ENCODE results near the gene UBE2Z.

Gene UBE2Z

DNA sequence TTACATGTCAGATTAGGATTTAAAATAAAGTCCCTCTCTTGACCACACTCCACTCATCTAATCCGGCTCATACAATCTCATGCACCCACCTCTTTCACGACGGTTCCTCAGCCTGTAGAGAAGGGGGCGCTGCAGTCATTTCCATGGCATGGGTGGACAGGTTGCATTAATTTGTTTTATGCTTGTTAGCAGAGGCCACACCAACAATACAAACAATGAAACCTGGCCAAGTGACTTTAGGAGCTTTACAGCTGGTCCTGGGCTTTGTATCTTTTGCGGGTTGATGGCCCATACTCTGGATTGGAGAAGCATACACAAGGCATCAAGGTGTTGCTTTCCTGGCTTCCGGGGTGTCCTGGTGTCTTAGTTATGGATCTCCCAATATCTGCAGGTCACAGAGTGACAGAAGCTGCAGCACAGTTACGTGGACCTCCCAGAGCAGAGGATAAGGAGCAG lies 46.1 kb downstream of the UBE2Z start:
- H3K9me3 ChIP-seq (ENCODE audit: control extremely low read depth in 1 of 5, control insufficient read depth in 4 of 5, insufficient read depth in 2 of 5, low read depth in 1 of 5, low read length in 4 of 5) = no peaks in the 10 kb centered on the region
- ChIA-PET POLR2A (no interaction called here), CTCF (interaction anchor here (1.0 kb wide), 1 partner anchor 77 kb away, joined by 3 read pairs; no protein-coding TSS in a partner anchor)
- no peak overlapping the region for H3K27ac ChIP-seq (ENCODE audit: insufficient read depth in 1 of 2, low read depth in 1 of 2, low read length in 2 of 2, poor library complexity in 1 of 2, severe bottlenecking in 2 of 2)
- no peak overlapping the region for H3K4me3 ChIP-seq (ENCODE audit: control insufficient read depth in 1 of 7, extremely low read depth in 1 of 7, insufficient read depth in 4 of 7, low read depth in 2 of 7, low read length in 6 of 7)
- peak; percentile 17 to 40 (median 28) for DNase-seq
- 83% methylated on average over 2 of the region's 7 CpGs for WGBS (ENCODE audit: insufficient coverage)
- peaks cover 0 to 6% (median 0%) of the 10 kb centered on the region in 4 experiments for H3K4me1 ChIP-seq (ENCODE audit: control extremely low read depth in 1 of 4, control insufficient read depth in 4 of 4, insufficient read depth in 4 of 4, low read length in 3 of 4)
- peaks cover 2 to 24% (median 12%) of the 10 kb centered on the region in 5 experiments for H3K27me3 ChIP-seq (replicated peaks in 2 of 5; ENCODE audit: control insufficient read depth in 4 of 5, insufficient read depth in 5 of 5, low read length in 4 of 5)
- H3K36me3 ChIP-seq (ENCODE audit: control insufficient read depth in 4 of 4, insufficient read depth in 4 of 4, low read length in 3 of 4) = no peaks in the 10 kb centered on the region

DNA sequence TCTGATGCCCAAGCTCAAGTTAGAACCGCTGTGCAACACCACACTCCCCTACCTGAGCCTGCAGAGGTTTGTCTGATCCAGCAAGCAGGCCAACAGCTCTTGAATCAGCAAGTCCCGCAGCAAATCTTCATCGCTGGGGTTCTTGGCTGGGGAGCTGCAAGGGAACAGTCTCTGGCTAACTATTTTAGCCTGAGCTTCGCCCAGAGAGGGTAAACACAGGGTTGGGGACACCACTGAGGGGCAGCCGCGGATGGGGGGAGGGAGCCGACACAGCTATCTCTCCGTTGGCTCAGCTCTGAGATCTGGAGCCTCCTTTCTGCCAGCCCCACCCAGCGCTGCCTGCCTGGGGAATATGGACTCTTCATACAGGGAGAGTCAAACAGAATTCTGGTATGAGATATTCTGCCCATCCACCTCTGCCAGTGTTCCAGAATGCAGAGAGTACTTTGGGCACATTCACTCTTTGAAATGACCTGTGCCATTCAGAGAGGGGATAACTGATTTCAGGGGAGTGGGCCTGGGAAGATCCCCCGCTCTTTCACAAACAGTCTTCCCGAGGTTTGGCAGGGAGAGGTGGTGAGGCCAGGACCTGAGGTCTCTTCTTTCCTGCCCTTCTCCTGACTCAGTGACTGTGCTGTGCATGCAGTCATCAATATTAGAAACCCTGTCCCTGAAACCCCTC lies 52.8 kb downstream of the UBE2Z start:
- ChIA-PET CTCF (interaction anchor here (1.2 to 1.4 kb wide), 2 partner anchors 11 to 12 kb away, joined by 3 to 4 read pairs; no protein-coding TSS in a partner anchor), POLR2A (no interaction called here)
- DNase-seq = no peak
- peaks cover 5 to 46% (median 15%) of the 10 kb centered on the region in 5 experiments for H3K27me3 ChIP-seq (replicated peaks in 2 of 5; ENCODE audit: control insufficient read depth in 4 of 5, insufficient read depth in 5 of 5, low read length in 4 of 5)
- H3K9me3 ChIP-seq (ENCODE audit: control extremely low read depth in 1 of 5, control insufficient read depth in 4 of 5, insufficient read depth in 2 of 5, low read depth in 1 of 5, low read length in 4 of 5) = no peaks in the 10 kb centered on the region
- no peaks in the 10 kb centered on the region for H3K36me3 ChIP-seq (ENCODE audit: control insufficient read depth in 4 of 4, insufficient read depth in 4 of 4, low read length in 3 of 4)
- no peak overlapping the region for H3K4me3 ChIP-seq (ENCODE audit: control insufficient read depth in 1 of 7, extremely low read depth in 1 of 7, insufficient read depth in 4 of 7, low read depth in 2 of 7, low read length in 6 of 7)
- H3K4me1 ChIP-seq (ENCODE audit: control extremely low read depth in 1 of 4, control insufficient read depth in 4 of 4, insufficient read depth in 4 of 4, low read length in 3 of 4) = no peaks in the 10 kb centered on the region
- no peak overlapping the region for H3K27ac ChIP-seq (ENCODE audit: insufficient read depth in 1 of 2, low read depth in 1 of 2, low read length in 2 of 2, poor library complexity in 1 of 2, severe bottlenecking in 2 of 2)
- WGBS (ENCODE audit: insufficient coverage) = 46% methylated on average over 10 of the region's 11 CpGs

DNA sequence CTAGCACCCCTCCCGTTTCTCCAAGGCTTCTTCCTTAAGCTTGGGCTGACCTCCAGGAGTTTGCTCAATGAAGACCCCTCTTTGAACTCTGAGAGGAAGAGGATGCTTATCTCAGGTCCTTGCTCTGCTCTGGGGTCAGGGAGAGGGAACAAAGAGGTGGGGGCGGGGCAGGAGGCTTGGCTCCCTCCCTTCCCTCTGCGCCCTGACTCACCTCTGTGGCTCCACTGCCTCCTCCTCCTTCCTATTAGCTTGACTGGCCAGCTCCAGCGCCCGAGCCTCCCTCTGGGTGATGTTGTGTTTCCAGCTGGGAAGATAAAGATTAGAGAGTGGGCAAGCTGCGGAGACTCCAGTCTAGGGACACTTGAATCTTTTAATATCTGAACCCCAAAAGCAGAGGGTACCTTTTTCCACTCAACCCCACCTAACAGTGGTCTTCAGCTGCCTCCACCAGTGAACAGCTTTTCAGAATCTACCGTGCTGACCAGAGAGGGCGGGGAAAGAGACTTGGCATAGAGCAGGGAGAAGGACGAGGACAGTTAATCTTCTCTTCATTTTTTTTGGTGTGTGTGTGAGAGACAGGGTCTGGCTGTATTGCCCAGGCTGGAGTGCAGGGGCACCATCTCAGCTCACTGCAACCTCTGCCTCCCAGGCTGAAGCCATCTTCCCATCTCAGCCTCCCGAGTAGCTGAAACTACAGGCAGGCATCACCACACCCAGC lies 53.5 kb downstream of the UBE2Z start:
- POLR2A ChIA-PET = no interaction called here
- H3K4me1 ChIP-seq (ENCODE audit: control extremely low read depth in 1 of 4, control insufficient read depth in 4 of 4, insufficient read depth in 4 of 4, low read length in 3 of 4) = no peaks in the 10 kb centered on the region
- H3K9me3 ChIP-seq (ENCODE audit: control extremely low read depth in 1 of 5, control insufficient read depth in 4 of 5, insufficient read depth in 2 of 5, low read depth in 1 of 5, low read length in 4 of 5) = no peaks in the 10 kb centered on the region
- no peak overlapping the region for H3K27ac ChIP-seq (ENCODE audit: insufficient read depth in 1 of 2, low read depth in 1 of 2, low read length in 2 of 2, poor library complexity in 1 of 2, severe bottlenecking in 2 of 2)
- peaks cover 5 to 46% (median 15%) of the 10 kb centered on the region in 5 experiments for H3K27me3 ChIP-seq (replicated peaks in 2 of 5; ENCODE audit: control insufficient read depth in 4 of 5, insufficient read depth in 5 of 5, low read length in 4 of 5)
- no peaks in the 10 kb centered on the region for H3K36me3 ChIP-seq (ENCODE audit: control insufficient read depth in 4 of 4, insufficient read depth in 4 of 4, low read length in 3 of 4)
- H3K4me3 ChIP-seq (ENCODE audit: control insufficient read depth in 1 of 7, extremely low read depth in 1 of 7, insufficient read depth in 4 of 7, low read depth in 2 of 7, low read length in 6 of 7) = no peak overlapping the region
- CTCF ChIA-PET = interaction anchor here (1.4 kb wide), 1 partner anchor 11 kb away, joined by 3 read pairs; no protein-coding TSS in a partner anchor
- WGBS (ENCODE audit: insufficient coverage) = 50% methylated on average over 3 of the region's 10 CpGs
- DNase-seq = no peak

DNA sequence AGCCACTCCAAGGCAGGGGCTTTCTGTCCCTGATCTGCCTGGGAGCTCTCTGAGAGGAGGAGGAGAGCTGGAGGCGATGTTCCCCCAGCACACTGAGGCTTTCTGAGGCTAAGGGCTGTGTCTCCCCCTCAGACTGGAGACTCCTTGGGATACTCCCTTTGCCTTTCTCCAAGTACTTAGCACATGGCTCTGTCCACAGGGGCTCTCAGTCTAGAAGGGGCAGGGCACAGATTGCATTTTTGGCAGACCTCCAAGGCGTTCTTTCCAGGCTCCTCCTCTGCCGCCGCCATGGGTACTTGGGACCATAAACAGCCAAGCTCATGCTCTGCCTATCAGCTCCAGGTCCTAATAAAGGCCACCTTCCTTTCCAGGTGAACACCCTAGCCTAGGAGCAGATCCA lies 62.0 kb downstream of the UBE2Z start:
- H3K27ac ChIP-seq (ENCODE audit: insufficient read depth in 1 of 2, low read depth in 1 of 2, low read length in 2 of 2, poor library complexity in 1 of 2, severe bottlenecking in 2 of 2) = no peak overlapping the region
- no peaks in the 10 kb centered on the region for H3K36me3 ChIP-seq (ENCODE audit: control insufficient read depth in 4 of 4, insufficient read depth in 4 of 4, low read length in 3 of 4)
- CTCF ChIA-PET = interaction anchor here (0.6 kb wide), 2 partner anchors 913 to 1270 kb away, joined by 3 read pairs; no protein-coding TSS in a partner anchor
- H3K27me3 ChIP-seq (replicated peaks in 2 of 5; ENCODE audit: control insufficient read depth in 4 of 5, insufficient read depth in 5 of 5, low read length in 4 of 5) = peaks cover 0 to 64% (median 10%) of the 10 kb centered on the region in 5 experiments
- no peaks in the 10 kb centered on the region for H3K4me1 ChIP-seq (ENCODE audit: control extremely low read depth in 1 of 4, control insufficient read depth in 4 of 4, insufficient read depth in 4 of 4, low read length in 3 of 4)
- no peak for DNase-seq
- no peaks in the 10 kb centered on the region for H3K9me3 ChIP-seq (ENCODE audit: control extremely low read depth in 1 of 5, control insufficient read depth in 4 of 5, insufficient read depth in 2 of 5, low read depth in 1 of 5, low read length in 4 of 5)
- POLR2A ChIA-PET = interaction anchor here (1.4 kb wide), 1 partner anchor 20 kb away, joined by 4 read pairs; no protein-coding TSS in a partner anchor
- 70% methylated on average over 4 of the region's 4 CpGs for WGBS (ENCODE audit: insufficient coverage)
- no peak overlapping the region for H3K4me3 ChIP-seq (ENCODE audit: control insufficient read depth in 1 of 7, extremely low read depth in 1 of 7, insufficient read depth in 4 of 7, low read depth in 2 of 7, low read length in 6 of 7)

DNA sequence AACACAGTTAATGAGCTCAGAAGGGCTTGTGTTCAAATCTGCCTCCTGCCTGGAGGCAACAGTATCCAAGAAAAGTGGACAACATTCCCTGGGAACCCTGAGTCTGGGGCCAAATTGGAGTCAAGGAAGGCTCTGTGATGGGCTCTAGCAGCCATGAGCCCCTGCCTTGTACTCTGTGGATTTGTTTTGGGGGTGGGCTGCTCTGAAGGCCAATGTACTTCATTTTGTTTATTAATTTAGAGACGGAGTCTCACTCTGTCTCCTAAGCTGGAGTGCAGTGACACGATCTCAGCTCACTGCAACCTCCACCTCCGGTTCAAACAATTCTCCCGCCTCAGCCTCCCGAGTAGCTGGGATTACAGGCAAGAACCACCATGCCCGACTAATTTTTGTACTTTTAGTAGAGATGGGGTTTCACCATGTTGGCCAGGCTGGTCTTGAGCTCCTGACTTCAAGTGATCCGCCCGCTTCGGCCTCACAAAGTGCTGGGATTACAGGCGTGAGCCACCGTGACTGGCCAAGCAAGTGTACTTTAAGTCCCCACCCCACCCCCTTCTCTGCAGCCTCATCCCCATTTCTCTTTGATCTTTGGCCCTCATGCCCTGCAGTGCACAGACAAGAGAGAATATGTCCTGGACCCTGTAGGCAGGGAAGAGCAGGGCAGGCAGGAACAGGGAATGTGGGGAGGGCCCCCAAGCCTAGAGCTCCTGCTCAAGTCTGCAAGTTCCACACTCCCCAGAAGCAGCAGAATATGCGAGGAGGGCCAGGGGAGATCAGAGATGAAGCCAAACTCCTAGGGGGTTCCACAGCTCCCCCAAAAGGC lies 62.9 kb downstream of the UBE2Z start:
- ChIA-PET POLR2A (interaction anchor here (1.4 kb wide), 1 partner anchor 20 kb away, joined by 4 read pairs; no protein-coding TSS in a partner anchor), CTCF (no interaction called here)
- no peak for DNase-seq
- Histone ChIP-seq H3K36me3 (ENCODE audit: control insufficient read depth in 4 of 4, insufficient read depth in 4 of 4, low read length in 3 of 4) (no peaks in the 10 kb centered on the region), H3K9me3 (ENCODE audit: control extremely low read depth in 1 of 5, control insufficient read depth in 4 of 5, insufficient read depth in 2 of 5, low read depth in 1 of 5, low read length in 4 of 5) (no peaks in the 10 kb centered on the region), H3K27me3 (replicated peaks in 2 of 5; ENCODE audit: control insufficient read depth in 4 of 5, insufficient read depth in 5 of 5, low read length in 4 of 5) (peaks cover 0 to 68% (median 10%) of the 10 kb centered on the region in 5 experiments), H3K27ac (ENCODE audit: insufficient read depth in 1 of 2, low read depth in 1 of 2, low read length in 2 of 2, poor library complexity in 1 of 2, severe bottlenecking in 2 of 2) (no peak overlapping the region), H3K4me3 (ENCODE audit: control insufficient read depth in 1 of 7, extremely low read depth in 1 of 7, insufficient read depth in 4 of 7, low read depth in 2 of 7, low read length in 6 of 7) (no peak overlapping the region), H3K4me1 (ENCODE audit: control extremely low read depth in 1 of 4, control insufficient read depth in 4 of 4, insufficient read depth in 4 of 4, low read length in 3 of 4) (no peaks in the 10 kb centered on the region)
- WGBS (ENCODE audit: insufficient coverage) = 95% methylated on average over 6 of the region's 12 CpGs

DNA sequence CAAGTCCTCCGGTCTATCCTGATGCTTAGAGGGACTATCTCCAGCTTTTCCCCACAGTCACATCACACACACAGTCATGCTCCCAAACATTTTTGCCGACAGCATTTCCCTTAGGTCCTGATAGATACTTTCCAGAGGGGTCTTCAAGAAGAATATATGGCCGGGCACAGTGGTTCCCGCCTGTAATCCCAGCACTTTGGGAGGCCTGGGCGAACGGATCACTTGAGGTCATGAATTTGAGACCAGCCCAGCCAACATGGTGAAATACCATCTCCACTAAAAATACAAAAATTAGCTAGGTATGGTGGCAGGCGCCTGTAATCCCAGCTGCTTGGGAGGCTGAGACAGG lies 64.5 kb downstream of the UBE2Z start:
- ChIA-PET CTCF (interaction anchor here (0.6 to 1.1 kb wide), 2 partner anchors 11 to 162 kb away, joined by 3 read pairs; no protein-coding TSS in a partner anchor), POLR2A (no interaction called here)
- Histone ChIP-seq H3K4me1 (ENCODE audit: control extremely low read depth in 1 of 4, control insufficient read depth in 4 of 4, insufficient read depth in 4 of 4, low read length in 3 of 4) (no peaks in the 10 kb centered on the region), H3K4me3 (ENCODE audit: control insufficient read depth in 1 of 7, extremely low read depth in 1 of 7, insufficient read depth in 4 of 7, low read depth in 2 of 7, low read length in 6 of 7) (no peak overlapping the region), H3K36me3 (ENCODE audit: control insufficient read depth in 4 of 4, insufficient read depth in 4 of 4, low read length in 3 of 4) (no peaks in the 10 kb centered on the region), H3K27me3 (replicated peaks in 2 of 5; ENCODE audit: control insufficient read depth in 4 of 5, insufficient read depth in 5 of 5, low read length in 4 of 5) (peaks cover 0 to 63% (median 10%) of the 10 kb centered on the region in 5 experiments), H3K27ac (ENCODE audit: insufficient read depth in 1 of 2, low read depth in 1 of 2, low read length in 2 of 2, poor library complexity in 1 of 2, severe bottlenecking in 2 of 2) (no peak overlapping the region), H3K9me3 (ENCODE audit: control extremely low read depth in 1 of 5, control insufficient read depth in 4 of 5, insufficient read depth in 2 of 5, low read depth in 1 of 5, low read length in 4 of 5) (no peaks in the 10 kb centered on the region)
- WGBS (ENCODE audit: insufficient coverage) = 67% methylated on average over 3 of the region's 7 CpGs
- no peak for DNase-seq

All from common myeloid progenitor, CD34-positive (primary cell).